H1 (cell line): ENCODE results near the gene SHISA9. TPM values are rescaled to one million over a fixed set of nuclear protein-coding genes. Genes with fewer than 3 reads are reported as not detected.

Source experiments
- CTCF ChIA-PET: fragments of 300-600 bp; sonication (Branson Sonifier 250); formaldehyde crosslinking; loops from one replicate; lab custom pipeline; 2021; ENCODE audit not compliant: partially characterized antibody; lab: Charles Lee
- POLR2A ChIA-PET: fragments of 300-600 bp; sonication (Branson Sonifier 250); formaldehyde crosslinking; loops from one replicate; lab custom pipeline; 2021; ENCODE audit warnings: inconsistent platforms; ENCODE audit not compliant: partially characterized antibody; lab: Charles Lee
- DNase-seq, 2 experiments: peaks; one replicate each; pipeline versions ENCODE4 v3.0.0 to v3.0.0-alpha.2; 2010 to 2022; ENCODE audit warnings: low spot score in 2 of 2, low read depth in 1 of 2, mixed read lengths in 1 of 2
- FAIRE-seq: peaks from 2 replicates; lab custom pipeline; 2011; peaks lifted over from hg19 to GRCh38; lab: Jason Lieb, UNC
- H2AFZ ChIP-seq: 2 replicates; pipeline ENCODE4 v1.8.1; 2012; ENCODE audit warnings: low read length, inconsistent platforms
- H2AK5ac ChIP-seq: 2 replicates; pipeline ENCODE4 v1.6.1; 2013; ENCODE audit warnings: low read depth, low read length
- H2BK120ac ChIP-seq: replicated peaks from 2 replicates; pipeline ENCODE3; 2013; ENCODE audit warnings: low read depth, low read length, inconsistent platforms
- H2BK12ac ChIP-seq: 2 replicates; pipeline ENCODE4 v1.6.1; 2013; ENCODE audit warnings: low read depth, low read length
- H2BK15ac ChIP-seq: 2 replicates; pipeline ENCODE4 v1.6.1; 2013; ENCODE audit warnings: low read length
- H2BK20ac ChIP-seq: 2 replicates; pipeline ENCODE4 v1.6.1; 2013; ENCODE audit warnings: low read length
- H2BK5ac ChIP-seq: 2 replicates; pipeline ENCODE4 v1.6.1; 2013; ENCODE audit warnings: low read depth, low read length
- H3K14ac ChIP-seq: 2 replicates; pipeline ENCODE4 v1.6.1; 2013; ENCODE audit warnings: inconsistent platforms; ENCODE audit not compliant: insufficient read length
- H3K18ac ChIP-seq: 2 replicates; pipeline ENCODE4 v1.6.1; 2013; ENCODE audit warnings: low read length; ENCODE audit errors: extremely low read depth
- H3K23ac ChIP-seq: 2 replicates; pipeline ENCODE4 v1.6.1; 2013; ENCODE audit warnings: inconsistent platforms; ENCODE audit not compliant: insufficient read length
- H3K23me2 ChIP-seq: 2 replicates; pipeline ENCODE4 v1.6.1; 2013; ENCODE audit warnings: low read depth, low read length
- H3K27ac ChIP-seq: 2 replicates; pipeline ENCODE4 v1.6.1; 2011; ENCODE audit warnings: low read depth, low read length, inconsistent platforms
- H3K27me3 ChIP-seq, 4 experiments: replicated peaks in 1 of 4; 1 replicate in 1 of 4; 2 replicates in 3 of 4; pipeline versions ENCODE4 v1.6.1 to v1.8.1; 2011 to 2013; ENCODE audit warnings: low read length in 3 of 4, mild to moderate bottlenecking in 3 of 4, inconsistent platforms in 2 of 4, mixed read lengths in 2 of 4, moderate library complexity in 1 of 4; ENCODE audit not compliant: control insufficient read depth in 3 of 4, insufficient read depth in 3 of 4; ENCODE audit errors: extremely low read depth in 1 of 4
- H3K36me3 ChIP-seq, 4 experiments: 2 replicates each; pipeline versions ENCODE4 v1.6.1 to v1.8.1; 2011 to 2013; ENCODE audit warnings: mild to moderate bottlenecking in 4 of 4, low read length in 3 of 4, moderate library complexity in 2 of 4, control low read depth in 1 of 4, inconsistent platforms in 1 of 4; ENCODE audit not compliant: insufficient read depth in 4 of 4, control insufficient read depth in 2 of 4
- H3K4ac ChIP-seq: replicated peaks from 2 replicates; pipeline ENCODE3; 2013; ENCODE audit warnings: low read length, low read depth, mixed read lengths, inconsistent platforms; ENCODE audit not compliant: insufficient read length
- H3K4me1 ChIP-seq, 4 experiments: replicated peaks in 1 of 4; 1 replicate in 1 of 4; 2 replicates in 3 of 4; pipeline versions ENCODE4 v1.6.1 to v1.8.1; 2011 to 2013; ENCODE audit warnings: low read length in 3 of 4, inconsistent platforms in 2 of 4, mixed read lengths in 1 of 4; ENCODE audit not compliant: insufficient read depth in 4 of 4, control insufficient read depth in 3 of 4
- H3K4me2 ChIP-seq, 2 experiments: 2 replicates each; pipeline versions ENCODE4 v1.6.1 to v1.8.1; 2011 to 2013; ENCODE audit warnings: low read depth in 2 of 2, low read length in 2 of 2, control low read depth in 1 of 2, inconsistent platforms in 1 of 2, mild to moderate bottlenecking in 1 of 2; ENCODE audit not compliant: insufficient read depth in 1 of 2
- H3K4me3 ChIP-seq, 4 experiments: fragments of 200-600, 300-600 bp in 1 of 4; sonication (generic), shearing (Covaris generic), sonication (Bioruptor Twin) in 1 of 4; 2 replicates each; pipeline versions ENCODE4 v1.5.1 to v1.8.1; 2011 to 2016; ENCODE audit warnings: low read length in 4 of 4, low read depth in 3 of 4, control low read depth in 2 of 4, inconsistent platforms in 2 of 4, mild to moderate bottlenecking in 2 of 4, mixed read lengths in 1 of 4, moderate library complexity in 1 of 4; ENCODE audit not compliant: insufficient read depth in 2 of 4; ENCODE audit errors: extremely low read depth in 1 of 4
- H3K56ac ChIP-seq: replicated peaks from 2 replicates; pipeline ENCODE3; 2013; ENCODE audit warnings: low read depth, mild to moderate bottlenecking, mixed read lengths, low read length, inconsistent platforms; ENCODE audit not compliant: insufficient read length
- H3K79me1 ChIP-seq: 2 replicates; pipeline ENCODE4 v1.6.1; 2013; ENCODE audit warnings: low read depth, low read length, control low read depth
- H3K79me2 ChIP-seq, 2 experiments: 2 replicates each; pipeline versions ENCODE4 v1.6.1 to v1.8.1; 2012 to 2013; ENCODE audit warnings: low read length in 2 of 2, mild to moderate bottlenecking in 2 of 2, inconsistent platforms in 1 of 2; ENCODE audit not compliant: insufficient read depth in 2 of 2, control insufficient read depth in 1 of 2
- H3K9ac ChIP-seq, 4 experiments: replicated peaks in 1 of 4; 1 replicate in 1 of 4; 2 replicates in 3 of 4; pipeline versions ENCODE4 v1.6.1 to v1.8.1; 2011 to 2013; ENCODE audit warnings: low read depth in 3 of 4, low read length in 3 of 4, control low read depth in 2 of 4, mild to moderate bottlenecking in 2 of 4, moderate library complexity in 2 of 4, inconsistent platforms in 1 of 4; ENCODE audit errors: extremely low read depth in 1 of 4
- H3K9me3 ChIP-seq, 2 experiments: 2 replicates each; pipeline versions ENCODE4 v1.6.1 to v1.8.1; 2012 to 2013; ENCODE audit warnings: mild to moderate bottlenecking in 2 of 2, moderate library complexity in 2 of 2, control low read depth in 1 of 2, inconsistent platforms in 1 of 2, low read depth in 1 of 2, low read length in 1 of 2, mixed read lengths in 1 of 2; ENCODE audit not compliant: insufficient read depth in 2 of 2
- H4K20me1 ChIP-seq, 2 experiments: replicated peaks in 1 of 2; 2 replicates each; pipeline versions ENCODE3 to v1.8.1; 2011 to 2013; ENCODE audit warnings: inconsistent platforms in 2 of 2, low read length in 2 of 2, mild to moderate bottlenecking in 1 of 2; ENCODE audit not compliant: insufficient read depth in 2 of 2, control insufficient read depth in 1 of 2
- H4K5ac ChIP-seq: 2 replicates; pipeline ENCODE4 v1.6.1; 2013; ENCODE audit warnings: low read length, low read depth, mixed read lengths, inconsistent platforms; ENCODE audit not compliant: insufficient read length
- H4K8ac ChIP-seq: 2 replicates; pipeline ENCODE4 v1.8.0; 2013; ENCODE audit warnings: mild to moderate bottlenecking, moderate library complexity, low read length, inconsistent platforms; ENCODE audit not compliant: insufficient read depth; ENCODE audit errors: extremely low read depth
- H4K91ac ChIP-seq: replicated peaks from 2 replicates; pipeline ENCODE3; 2013; ENCODE audit warnings: low read length, mixed read lengths, inconsistent platforms; ENCODE audit not compliant: insufficient read length
- CBX5 ChIP-seq: fragments of 300-800, 300-1000 bp; sonication (generic); IDR thresholded peaks from 2 replicates; pipeline ENCODE4 v1.7.1; 2016; ENCODE audit warnings: antibody characterized with exemption, low read length, low read depth
- JUN ChIP-seq: IDR thresholded peaks from 2 replicates; pipeline ENCODE4 v1.6.1; 2011; ENCODE audit warnings: low read depth, mild to moderate bottlenecking, improper control_type of control experiment, low read length
- KDM5A ChIP-seq: fragments of 200-600 bp; IDR thresholded peaks from 2 replicates; pipeline ENCODE4 v1.7.1; 2012; ENCODE audit warnings: mild to moderate bottlenecking, low read length, inconsistent platforms, mixed read lengths
- POU5F1 ChIP-seq: IDR thresholded peaks from 2 replicates; pipeline ENCODE4 v1.6.1; 2011; ENCODE audit warnings: low read depth, mild to moderate bottlenecking, low read length, moderate library complexity
- SP4 ChIP-seq: IDR thresholded peaks from 2 replicates; pipeline ENCODE4 v1.6.1; 2012; ENCODE audit warnings: low read length, inconsistent platforms
- WGBS, 2 experiments: shearing (Covaris generic) in 1 of 2; methylation state at CpG; one replicate each; pipeline versions ENCODE4 v1.1.6 to v1.1.7; 2013 to 2015; ENCODE audit warnings: low lambda C conversion rate in 2 of 2, mixed read lengths in 2 of 2, inconsistent platforms in 1 of 2, low coverage in 1 of 2, missing lambda C conversion rate in 1 of 2; ENCODE audit not compliant: insufficient replicate concordance in 2 of 2, insufficient coverage in 1 of 2, insufficient read length in 1 of 2; ENCODE audit errors: extremely low coverage in 1 of 2, missing lambda C conversion rate in 1 of 2; 5-methylcytosine and 5-hydroxymethylcytosine counted together
- polyA plus RNA-seq, 7 experiments: library from polyadenylated mRNA; depleted of rRNA in 3 of 7; stranded (reverse) in 5 of 7; unstranded in 2 of 7; fragments of >200 nt in 5 of 7; fragments of 200-250 nt in 2 of 7; gene quantifications; 1 replicate in 5 of 7; 2 replicates in 1 of 7; 4 replicates in 1 of 7; pipeline versions ENCODE4 v1.2.1 to v1.2.3, GENCODE V29; 2011 to 2013; ENCODE audit warnings: missing spikeins in 2 of 7, mixed read lengths in 2 of 7
- total RNA-seq: library from RNA; stranded (reverse); fragmentation: NEBNext Ultra II Directional; extraction: Animal tissue kit (Norgen Biotek cat#: 25700); gene quantifications from 2 replicates; pipeline ENCODE4 v1.2.1, GENCODE V29; 2021

SHISA9 gene
- total and polyA plus RNA-seq, 2 of the 8 experiments (the other 6 are each of a cell fraction or from before 2014, with no cell fraction given) = 25.6 to 39.8 TPM

- Histone ChIP-seq H2BK120ac (no peak overlapping the region), H3K14ac (no peak overlapping the region), H3K4me3 (no peak overlapping the region), H2BK15ac (no peak overlapping the region), H3K79me1 (no peaks in the 10 kb centered on the region), H2AFZ (no peak overlapping the region), H3K27me3 (no peaks in the 10 kb centered on the region), H2AK5ac (no peak overlapping the region), H3K18ac (no peak overlapping the region), H3K27ac (no peak overlapping the region), H3K4me1 (no peaks in the 10 kb centered on the region), H3K79me2 (no peaks in the 10 kb centered on the region), H3K23ac (no peak overlapping the region), H4K91ac (no peak overlapping the region), H4K8ac (no peak overlapping the region), H3K36me3 (no peaks in the 10 kb centered on the region), H2BK20ac (no peak overlapping the region), H4K20me1 (no peaks in the 10 kb centered on the region), H3K9ac (no peak overlapping the region), H4K5ac (no peak overlapping the region), H3K4me2 (no peak overlapping the region), H2BK12ac (no peak overlapping the region), H2BK5ac (no peak overlapping the region), H3K9me3 (no peaks in the 10 kb centered on the region), H3K56ac (no peak overlapping the region), H3K4ac (no peak overlapping the region), H3K23me2 (no peaks in the 10 kb centered on the region)
- DNase-seq (no peak), FAIRE-seq (no peak)
- TF ChIP-seq KDM5A = no peak
- no peak for TF ChIP-seq SP4
- TF ChIP-seq POU5F1 = no peak
- TF ChIP-seq JUN = no peak
- no peak for TF ChIP-seq CBX5
- ChIA-PET POLR2A (no interaction called here), CTCF (interaction anchor here (0.8 kb wide), 1 partner anchor 10 kb away, joined by 3 read pairs; no protein-coding TSS in a partner anchor)
- WGBS, 2 experiments = 81% methylated on average over 3 of the region's 3 CpGs; no CpG with 5 or more reads in 1 of the 2 experiments
Observed at GRCh38 chr16:12868169-12868568, 33.2 kb upstream of the SHISA9 start.
